Adipocyte (in vitro differentiated cells): ENCODE measurements around the gene GPR137.

Source experiments
- DNase-seq: peaks from one replicate; pipeline ENCODE4 v3.0.0-alpha.2; 2015; ENCODE audit warnings: low read depth
- H3K27me3 ChIP-seq: replicated peaks from 2 replicates; pipeline ENCODE4 v1.7.0; 2013; ENCODE audit warnings: mild to moderate bottlenecking, low read length, moderate library complexity; ENCODE audit not compliant: control insufficient read depth, insufficient read depth
- H3K36me3 ChIP-seq: 2 replicates; pipeline ENCODE4 v1.7.0; 2013; ENCODE audit warnings: low read length, mild to moderate bottlenecking, moderate library complexity; ENCODE audit not compliant: control insufficient read depth, insufficient read depth, severe bottlenecking
- H3K4me1 ChIP-seq: 2 replicates; pipeline ENCODE4 v1.7.0; 2013; ENCODE audit warnings: mild to moderate bottlenecking, low read length, moderate library complexity; ENCODE audit not compliant: control insufficient read depth, insufficient read depth
- H3K4me3 ChIP-seq: 2 replicates; pipeline ENCODE4 v1.7.0; 2013; ENCODE audit warnings: mild to moderate bottlenecking, low read length, moderate library complexity
- H3K9ac ChIP-seq: 2 replicates; pipeline ENCODE4 v1.7.0; 2013; ENCODE audit warnings: mild to moderate bottlenecking, low read length, moderate library complexity
- H3K9me3 ChIP-seq: 2 replicates; pipeline ENCODE4 v1.7.0; 2013; ENCODE audit warnings: mild to moderate bottlenecking, low read length, moderate library complexity; ENCODE audit not compliant: control insufficient read depth

GPR137 gene

DNA sequence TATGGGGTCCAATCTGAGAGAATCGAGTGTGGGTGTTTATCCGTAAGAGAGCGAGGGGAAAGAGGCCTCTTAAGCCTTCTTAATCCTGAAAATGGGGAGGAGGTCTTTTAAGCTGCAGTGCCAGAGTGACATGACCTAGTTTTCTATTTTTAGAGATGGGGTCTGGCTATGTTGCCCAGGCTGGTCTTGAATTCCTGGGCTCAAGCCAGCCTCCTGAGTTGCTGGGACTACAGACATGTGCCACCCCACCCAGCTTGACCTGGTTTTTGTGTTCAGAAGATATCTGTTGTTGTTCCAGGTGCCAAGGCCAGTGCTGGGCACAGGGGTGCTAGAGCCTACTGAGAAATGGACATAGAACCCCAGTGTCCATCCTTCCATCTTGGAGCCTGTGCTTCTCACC, 2.6 kb upstream of the GPR137 start:
- no peaks in the 10 kb centered on the region for H3K27me3 ChIP-seq
- DNase-seq = no peak
- H3K4me1 ChIP-seq = peaks cover 16% of the 10 kb centered on the region
- H3K9me3 ChIP-seq = no peaks in the 10 kb centered on the region
- no peak overlapping the region for H3K4me3 ChIP-seq
- H3K36me3 ChIP-seq = peaks cover 10% of the 10 kb centered on the region
- H3K9ac ChIP-seq = peak overlapping the region; percentile 96

DNA sequence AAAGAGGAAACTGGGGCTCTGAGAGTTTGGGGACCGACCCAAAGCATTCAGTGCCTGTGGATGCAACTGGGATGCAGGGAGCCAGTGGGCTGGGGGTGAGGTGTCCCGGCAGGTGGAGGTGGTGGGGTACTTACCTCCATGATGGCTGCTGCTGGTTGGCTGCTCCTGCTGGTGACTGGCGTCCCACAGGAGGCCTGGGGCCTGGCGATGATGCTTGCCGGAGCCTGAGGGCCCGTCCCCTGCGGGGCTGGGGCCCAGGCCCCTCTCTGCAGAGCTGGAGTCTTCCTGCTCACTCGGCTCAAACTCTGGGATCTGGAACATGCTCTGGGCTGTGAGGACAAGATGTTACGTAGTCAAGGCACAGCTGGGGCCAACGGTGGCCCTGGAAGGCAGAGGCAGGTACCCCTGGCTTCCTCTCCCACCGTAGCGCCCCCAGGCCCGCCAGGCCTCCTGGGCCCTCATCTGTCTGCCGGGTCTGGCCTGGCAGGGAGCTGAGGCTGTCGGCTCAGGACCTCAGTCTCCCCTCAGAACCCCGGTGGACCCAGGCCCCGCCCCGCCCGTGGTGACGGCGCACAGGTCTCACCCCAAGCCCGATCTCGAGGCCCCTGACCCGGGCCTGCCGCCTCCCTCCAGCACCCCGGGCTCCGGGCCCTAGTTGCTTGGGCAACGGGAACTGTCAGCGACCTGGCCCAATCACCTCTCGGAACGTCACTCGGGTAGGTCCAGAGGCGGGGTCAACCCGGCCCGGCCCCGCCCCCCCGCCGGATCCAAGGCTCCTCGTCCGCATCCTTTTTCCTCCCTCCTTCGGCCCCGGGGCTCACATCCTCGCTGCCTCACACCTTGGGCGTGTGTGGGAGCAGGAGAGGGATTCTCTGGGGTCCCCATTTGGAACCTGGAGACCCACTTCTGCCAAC, 1.3 kb upstream of the GPR137 start, which contains the start of gene BAD:
BAD (minus strand) TSS at position 618 of the 914 bp plus-strand sequence; CDS start at position 321, 297 bp downstream.
- Histone ChIP-seq H3K4me1 (peaks cover 16% of the 10 kb centered on the region), H3K9me3 (no peaks in the 10 kb centered on the region), H3K36me3 (peaks cover 4% of the 10 kb centered on the region), H3K9ac (peak within 1 kb of the TSS; percentile 96), H3K4me3 (peak within 1 kb of the TSS; percentile 91), H3K27me3 (no peaks in the 10 kb centered on the region)
- peak; percentile 98 for DNase-seq

DNA sequence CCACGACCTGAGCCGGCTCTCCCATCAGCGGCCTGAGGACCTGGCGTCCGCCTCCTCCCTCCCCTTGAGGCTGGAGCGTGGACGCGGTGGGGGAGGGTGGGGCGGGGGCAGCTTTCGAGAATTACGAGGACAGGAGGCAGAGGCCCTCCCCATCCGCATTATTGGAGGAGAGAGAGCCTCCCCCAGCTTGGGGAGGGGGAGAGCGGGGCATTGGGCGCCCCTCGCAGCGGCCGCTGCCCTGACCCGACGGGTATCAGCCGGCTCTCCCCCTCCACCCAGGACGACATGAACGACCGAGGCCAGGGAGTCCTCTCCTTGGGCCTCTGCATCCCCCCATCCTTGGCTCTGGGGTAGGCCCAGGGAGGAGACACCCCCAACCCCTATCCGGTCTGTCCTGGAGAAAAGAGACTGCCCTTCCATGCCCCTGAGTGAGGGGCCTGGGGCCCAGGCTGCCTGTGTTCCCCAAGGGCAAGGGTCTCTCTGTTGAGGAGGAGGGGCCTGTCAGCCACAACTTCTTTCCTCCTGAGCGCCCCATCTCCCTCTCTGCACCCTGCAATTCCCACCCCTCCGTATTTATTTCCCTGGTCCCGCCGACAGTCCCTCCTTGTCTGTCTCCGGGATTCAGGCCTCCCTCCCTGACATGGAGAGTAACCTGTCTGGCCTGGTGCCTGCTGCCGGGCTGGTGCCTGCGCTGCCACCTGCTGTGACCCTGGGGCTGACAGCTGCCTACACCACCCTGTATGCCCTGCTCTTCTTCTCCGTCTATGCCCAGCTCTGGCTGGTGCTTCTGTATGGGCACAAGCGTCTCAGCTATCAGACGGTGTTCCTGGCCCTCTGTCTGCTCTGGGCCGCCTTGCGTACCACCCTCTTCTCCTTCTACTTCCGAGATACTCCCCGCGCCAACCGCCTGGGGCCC, 495 bp downstream of the GPR137 start:
- Histone ChIP-seq H3K27me3 (no peaks in the 10 kb centered on the region), H3K9me3 (no peaks in the 10 kb centered on the region)
- no peak for DNase-seq

GRCh38 chr11:64286801-64287159, 1.1 kb downstream of the GPR137 start:
- no peaks in the 10 kb centered on the region for H3K27me3 ChIP-seq
- peaks cover 16% of the 10 kb centered on the region for H3K4me1 ChIP-seq
- H3K9ac ChIP-seq = no peak overlapping the region
- peaks cover 4% of the 10 kb centered on the region for H3K36me3 ChIP-seq
- H3K4me3 ChIP-seq = no peak overlapping the region
- no peaks in the 10 kb centered on the region for H3K9me3 ChIP-seq
- no peak for DNase-seq

More for the DNA sequence above, 495 bp downstream of the GPR137 start:
- Histone ChIP-seq H3K36me3 (peaks cover 4% of the 10 kb centered on the region), H3K9ac (peak overlapping the region; percentile 96), H3K4me3 (peak overlapping the region; percentile 91), H3K4me1 (peaks cover 16% of the 10 kb centered on the region)

DNA sequence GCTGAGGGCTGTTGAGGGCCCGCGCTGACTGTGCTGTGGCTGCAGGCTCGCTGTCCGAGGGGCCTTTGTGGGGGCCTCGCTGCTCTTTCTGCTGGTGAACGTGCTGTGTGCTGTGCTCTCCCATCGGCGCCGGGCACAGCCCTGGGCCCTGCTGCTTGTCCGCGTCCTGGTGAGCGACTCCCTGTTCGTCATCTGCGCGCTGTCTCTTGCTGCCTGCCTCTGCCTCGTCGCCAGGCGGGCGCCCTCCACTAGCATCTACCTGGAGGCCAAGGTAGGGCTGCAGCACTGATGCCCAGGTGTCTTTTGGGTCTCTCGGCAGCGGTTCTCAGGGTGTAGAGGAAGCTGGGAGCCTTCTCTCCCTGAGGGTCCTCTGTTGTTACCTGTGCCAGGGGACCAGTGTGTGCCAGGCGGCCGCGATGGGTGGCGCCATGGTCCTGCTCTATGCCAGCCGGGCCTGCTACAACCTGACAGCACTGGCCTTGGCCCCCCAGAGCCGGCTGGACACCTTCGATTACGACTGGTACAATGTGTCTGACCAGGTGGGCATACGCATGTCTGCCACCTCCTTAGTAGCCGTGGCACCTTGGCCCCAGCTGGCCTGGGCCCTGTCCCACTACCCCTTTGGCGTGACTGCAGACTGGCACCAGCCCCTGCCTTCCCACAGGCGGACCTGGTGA, 2.2 kb downstream of the GPR137 start:
- Histone ChIP-seq H3K9me3 (no peaks in the 10 kb centered on the region), H3K4me3 (no peak overlapping the region), H3K36me3 (no peaks in the 10 kb centered on the region), H3K9ac (no peak overlapping the region), H3K4me1 (peaks cover 16% of the 10 kb centered on the region), H3K27me3 (peaks cover 5% of the 10 kb centered on the region)
- no peak for DNase-seq

- DNase-seq = no peak
- Histone ChIP-seq H3K9me3 (no peaks in the 10 kb centered on the region), H3K36me3 (no peaks in the 10 kb centered on the region), H3K4me1 (peaks cover 16% of the 10 kb centered on the region), H3K4me3 (no peak overlapping the region), H3K27me3 (peaks cover 10% of the 10 kb centered on the region), H3K9ac (no peak overlapping the region)
Observed at GRCh38 chr11:64288353-64288750, 2.7 kb downstream of the GPR137 start.

DNA sequence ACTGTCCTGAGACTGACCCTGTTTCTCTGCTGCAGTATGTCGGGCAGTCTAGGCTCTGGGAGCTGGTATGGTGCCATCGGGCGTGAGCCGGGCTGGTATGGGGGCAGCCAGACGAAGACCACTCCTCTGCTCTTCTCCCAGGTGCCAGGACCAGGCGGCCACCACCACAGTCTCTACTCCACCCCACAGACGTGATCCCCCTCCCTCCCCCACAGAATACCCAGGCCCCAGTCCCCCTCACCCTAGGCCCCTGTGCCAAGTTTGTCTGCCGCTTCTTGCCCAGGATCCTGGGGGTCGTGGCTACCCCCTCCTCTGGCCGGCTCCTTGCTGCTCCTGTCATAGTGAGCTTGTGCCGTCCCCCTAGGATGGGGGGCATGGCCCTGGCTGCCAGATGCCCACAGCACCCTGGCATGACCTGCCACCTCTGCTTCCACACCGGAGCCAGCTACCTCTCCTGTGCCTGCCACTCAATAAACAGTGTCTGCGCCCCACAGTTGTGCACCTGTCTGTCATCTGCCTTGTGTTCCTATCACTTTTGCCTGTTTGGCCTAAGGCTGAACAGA, 3.4 kb downstream of the GPR137 start:
- Histone ChIP-seq H3K27me3 (peaks cover 14% of the 10 kb centered on the region), H3K4me3 (no peak overlapping the region), H3K36me3 (no peaks in the 10 kb centered on the region), H3K9me3 (no peaks in the 10 kb centered on the region), H3K4me1 (peaks cover 11% of the 10 kb centered on the region), H3K9ac (no peak overlapping the region)
- DNase-seq = no peak

- H3K4me3 ChIP-seq = no peak overlapping the region
- H3K27me3 ChIP-seq = peaks cover 17% of the 10 kb centered on the region
- H3K4me1 ChIP-seq = peaks cover 8% of the 10 kb centered on the region
- H3K9ac ChIP-seq = no peak overlapping the region
- H3K9me3 ChIP-seq = no peaks in the 10 kb centered on the region
- DNase-seq = no peak
- H3K36me3 ChIP-seq = no peaks in the 10 kb centered on the region
Observed at GRCh38 chr11:64290352-64291261, 5.0 kb downstream of the GPR137 start.

- H3K4me1 ChIP-seq = peaks cover 4% of the 10 kb centered on the region
- no peak for DNase-seq
- no peaks in the 10 kb centered on the region for H3K9me3 ChIP-seq
- peak within 1 kb of the TSS; percentile 34 for H3K9ac ChIP-seq
- H3K27me3 ChIP-seq = peaks cover 20% of the 10 kb centered on the region
- H3K36me3 ChIP-seq = no peaks in the 10 kb centered on the region
- H3K4me3 ChIP-seq = peak within 1 kb of the TSS; percentile 62
Observed at GRCh38 chr11:64291262-64291751, 5.7 kb downstream of the GPR137 start, which contains the start of gene KCNK4. Gene KCNK4 (plus strand): TSS chr11:64291302. CDS start chr11:64293019, 1,717 bp downstream.
